ENCODE results near the gene BAIAP2L2.
A peak's percentile ranks its signal among the peaks of the same experiment; 100 is the strongest.
"Not testable (repeated sequence)": the region's sequence is repeated elsewhere in the genome, so short reads cannot be mapped to it uniquely, and the experiment has no call there.

Gene BAIAP2L2

DNA sequence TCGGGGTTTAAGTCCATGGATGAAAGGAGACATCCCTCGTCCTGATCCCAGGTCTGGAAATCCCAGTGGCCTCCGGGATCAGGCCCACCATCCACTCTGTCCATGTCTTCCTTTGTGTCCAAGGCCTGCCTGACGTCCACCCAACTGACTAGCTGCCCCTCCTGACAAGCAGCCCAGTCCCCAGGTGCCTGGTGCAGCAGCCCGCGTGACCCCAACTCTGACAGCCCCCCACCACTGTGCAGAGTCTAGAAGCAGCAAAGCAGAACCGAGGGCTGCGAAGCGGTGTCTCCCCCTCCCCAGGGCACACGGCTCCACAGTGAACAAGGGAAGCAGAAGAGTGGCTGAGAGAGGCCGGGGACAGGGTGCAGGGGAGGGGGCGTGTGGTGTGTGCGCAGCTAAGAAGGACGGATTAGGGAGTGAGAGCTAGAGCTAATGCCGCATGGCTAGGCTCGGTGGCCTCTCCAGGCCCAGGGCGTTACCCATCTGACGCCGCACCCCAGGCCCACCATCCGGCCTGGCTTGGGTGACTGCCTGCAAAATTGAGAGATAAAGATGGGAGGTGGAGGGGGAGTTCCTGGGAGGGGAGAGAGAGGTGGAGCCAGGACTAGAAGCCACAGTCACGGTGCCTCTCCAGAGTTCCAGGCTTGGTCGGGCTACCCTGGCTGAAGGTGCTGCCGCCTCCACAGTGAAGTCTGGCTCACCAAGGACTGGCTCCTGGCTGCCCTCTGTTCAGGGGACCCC, 16.6 kb upstream of the BAIAP2L2 start:
- DNase-seq (ENCODE audit: low read depth), result no peak

DNA sequence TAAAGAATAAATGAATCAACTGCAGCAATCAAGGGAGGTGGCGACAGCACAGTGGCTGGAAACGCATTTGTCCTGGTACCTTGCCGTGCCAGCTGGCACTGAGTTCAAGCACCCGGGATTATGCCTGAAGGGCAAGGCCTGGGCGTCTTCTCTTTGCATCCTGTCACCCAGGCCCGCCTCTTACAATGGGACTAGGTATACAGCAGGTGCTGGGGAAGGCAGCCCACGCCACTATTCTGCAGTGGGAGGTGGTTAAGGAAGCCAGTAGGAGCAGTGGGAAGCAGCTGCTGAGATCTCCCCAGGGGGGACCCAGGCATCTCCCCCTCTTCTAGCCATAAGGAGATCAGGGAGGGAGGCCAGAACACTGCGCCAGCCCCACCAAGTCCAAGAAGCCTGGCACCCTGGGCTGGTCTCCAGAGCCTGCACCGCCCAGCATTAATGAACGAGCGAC, 15.3 kb upstream of the BAIAP2L2 start:
- DNase-seq (ENCODE audit: low read depth), result no peak

DNA sequence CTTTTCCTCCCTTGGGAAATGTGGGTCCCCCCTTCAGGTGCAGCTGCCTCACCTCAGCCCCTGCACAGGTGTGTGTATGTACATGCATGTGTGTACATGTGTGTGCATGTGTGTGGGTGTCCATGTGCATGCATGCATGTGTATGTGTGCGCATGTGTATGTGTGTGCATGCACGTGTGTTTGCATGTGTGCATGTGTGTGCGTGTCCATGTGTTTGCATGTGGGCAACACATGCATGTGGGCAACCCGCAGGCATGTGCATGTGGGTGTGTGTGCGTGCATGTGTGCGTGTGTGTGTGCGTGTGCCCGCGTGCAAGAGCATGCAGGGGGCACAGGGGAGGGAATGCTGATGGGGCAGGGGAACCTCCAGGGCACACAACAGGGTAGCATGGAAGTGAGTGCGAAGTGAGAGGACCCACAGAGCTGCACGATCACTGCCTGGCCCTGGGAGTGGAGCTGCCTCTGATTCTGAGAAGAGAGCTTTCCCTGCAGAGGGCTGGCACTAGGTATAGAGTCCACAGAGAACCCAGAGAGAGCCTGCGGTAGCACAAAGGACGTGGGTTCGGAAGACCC, 14.6 kb upstream of the BAIAP2L2 start:
- no peak for DNase-seq (ENCODE audit: low read depth)

DNA sequence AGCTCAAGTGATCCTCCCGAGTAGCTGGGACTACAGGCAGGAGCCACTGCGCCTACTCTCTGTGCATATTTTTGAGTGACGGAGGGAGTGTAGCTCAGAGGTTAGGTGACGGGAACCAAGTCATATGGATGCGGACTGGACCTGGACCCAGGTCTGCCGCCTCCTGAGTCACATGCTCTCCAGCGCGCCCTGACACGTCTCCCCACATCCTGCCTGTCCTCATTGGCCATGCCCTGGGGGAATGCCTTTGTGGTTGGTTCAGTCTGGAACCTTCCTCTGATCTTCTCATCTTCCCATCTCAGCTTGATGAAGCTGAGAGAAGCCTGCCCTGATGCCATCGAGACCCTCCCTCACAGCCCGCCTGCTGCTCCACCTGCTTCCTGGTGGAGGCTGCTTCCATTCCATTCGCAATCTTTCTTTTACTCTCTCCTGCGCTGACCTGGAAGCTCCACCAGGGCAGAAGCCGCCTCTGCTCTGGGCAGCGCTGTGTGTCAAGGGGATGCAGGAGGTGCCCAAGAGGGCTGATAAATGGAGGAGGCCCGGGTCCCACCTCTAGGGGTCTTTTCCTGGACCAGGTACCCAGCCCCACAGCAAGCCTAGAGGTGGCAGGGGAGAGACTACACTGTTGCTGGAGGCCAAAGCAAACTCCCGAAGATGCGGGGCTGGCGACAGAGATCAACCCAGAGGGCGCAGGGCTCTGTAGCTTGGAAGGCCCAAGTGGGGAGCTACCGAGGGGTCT, 13.9 kb upstream of the BAIAP2L2 start:
- DNase-seq (ENCODE audit: low read depth), result no peak

DNA sequence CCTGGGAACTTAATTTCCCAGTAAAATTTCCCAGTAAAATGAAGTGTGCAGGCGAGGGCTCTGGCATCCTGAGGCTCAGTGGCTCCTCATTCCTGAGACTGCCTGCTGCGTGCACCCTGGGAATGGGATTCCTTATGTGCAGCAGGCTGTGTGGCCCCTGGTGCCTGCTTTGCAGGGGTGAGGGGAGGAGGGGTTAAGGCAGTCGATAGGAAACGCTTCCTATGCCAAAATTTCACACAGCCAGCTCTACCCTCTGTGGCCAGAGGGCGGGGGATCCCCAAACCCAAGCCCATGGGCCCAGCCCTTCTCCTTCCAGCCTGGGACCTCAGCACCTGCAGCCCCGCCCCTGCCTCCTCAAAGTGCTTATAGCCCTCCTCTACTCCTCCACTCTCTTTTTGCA, 12.1 kb upstream of the BAIAP2L2 start:
- no peak for DNase-seq (ENCODE audit: low read depth)

DNA sequence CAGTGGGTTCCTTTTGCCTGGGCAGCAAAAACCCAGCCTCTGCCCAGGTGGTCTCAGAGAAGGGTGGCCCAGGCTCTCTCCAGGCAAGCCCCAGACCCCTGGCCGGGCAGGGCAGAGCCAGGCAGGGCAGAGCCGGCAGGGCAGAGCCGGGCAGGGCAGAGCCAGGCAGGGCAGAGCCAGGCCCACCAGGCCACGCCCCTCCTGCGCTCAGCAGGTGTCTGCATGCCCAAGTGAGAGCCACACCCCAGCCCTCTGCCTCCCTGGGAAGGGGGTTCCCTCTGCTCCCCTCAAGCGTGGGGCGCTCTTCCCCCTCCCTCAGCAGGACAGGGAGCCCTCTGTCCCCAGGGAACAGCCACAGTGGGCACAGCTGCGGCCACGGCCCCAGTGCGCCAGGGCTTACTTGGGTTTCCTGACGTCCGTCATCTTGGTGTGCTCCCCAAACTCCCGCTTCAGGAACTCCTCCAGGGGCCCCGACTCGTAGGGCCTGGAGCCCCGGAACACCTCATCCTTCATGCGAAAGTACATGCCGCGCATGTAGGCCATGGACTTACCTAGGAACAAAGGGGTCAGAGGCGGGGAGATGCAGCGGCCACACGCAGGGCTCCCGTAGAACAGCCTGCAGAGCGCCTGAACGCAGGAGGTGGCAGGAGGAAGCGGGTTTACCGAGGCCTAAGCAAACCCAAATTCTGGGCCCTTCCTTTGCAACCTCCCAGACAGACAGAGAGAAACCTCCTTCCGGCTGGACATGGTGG, 10.1 kb upstream of the BAIAP2L2 start:
- DNase-seq (ENCODE audit: low read depth), result no peak

DNA sequence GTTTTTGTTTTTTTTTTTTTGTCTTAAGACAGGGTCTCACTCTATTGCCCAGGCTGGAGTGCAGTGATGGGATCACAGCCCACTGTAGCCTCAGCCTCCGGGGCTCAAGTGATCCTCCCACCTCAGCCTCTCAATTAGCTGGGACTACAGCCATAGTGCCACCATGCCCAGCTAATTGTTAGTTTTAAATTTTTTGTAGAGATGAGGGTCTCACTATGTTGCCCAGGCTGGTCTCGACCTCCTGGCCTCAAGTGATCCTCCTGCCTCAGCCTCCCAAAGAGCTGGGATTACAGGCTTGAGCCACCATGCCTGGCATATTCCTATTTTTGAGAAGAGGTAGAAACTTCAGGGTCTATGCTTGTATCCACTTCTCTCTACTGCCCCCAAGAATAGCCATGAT, 8.3 kb upstream of the BAIAP2L2 start:
- DNase-seq (ENCODE audit: low read depth), result not testable (repeated sequence)

DNA sequence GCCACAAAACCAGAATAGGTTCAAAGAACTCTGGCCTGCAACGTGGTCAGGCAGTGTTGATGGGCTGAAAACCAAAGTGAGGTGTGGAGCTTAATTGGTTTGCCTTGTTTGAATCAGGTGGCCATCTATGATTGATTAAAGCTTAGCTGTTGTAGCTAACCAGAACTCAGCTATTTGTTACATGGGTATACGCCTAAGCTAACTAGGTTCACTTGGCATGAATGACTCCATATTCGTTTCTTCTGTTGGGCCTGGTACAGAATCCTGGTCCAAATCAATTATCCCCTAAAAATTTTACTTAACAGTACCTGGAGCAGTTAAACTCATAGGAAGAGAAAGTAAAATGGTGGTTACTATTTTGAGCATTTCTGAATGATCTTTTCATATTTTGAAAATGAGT, 7.7 kb upstream of the BAIAP2L2 start:
- no peak for DNase-seq (ENCODE audit: low read depth)

DNA sequence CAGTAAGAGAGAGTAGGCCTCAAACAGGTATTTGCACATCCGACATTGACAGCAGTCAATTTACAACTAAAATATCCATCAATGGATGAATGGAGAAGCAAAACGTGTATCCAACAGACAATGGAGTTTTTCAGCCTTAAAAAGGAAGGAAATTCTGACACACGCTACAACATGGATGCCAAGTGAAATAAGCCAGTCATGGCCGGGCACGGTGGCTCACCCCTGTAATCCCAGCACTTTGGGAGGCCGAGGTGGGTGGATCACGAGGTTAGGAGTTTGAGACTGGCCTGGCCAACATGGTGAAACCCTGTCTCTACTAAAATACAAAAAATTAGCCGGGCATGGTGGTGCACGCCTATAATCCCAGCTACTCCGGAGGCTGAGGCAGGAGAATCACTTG, 7.1 kb upstream of the BAIAP2L2 start:
- not testable (repeated sequence) for DNase-seq (ENCODE audit: low read depth)

DNA sequence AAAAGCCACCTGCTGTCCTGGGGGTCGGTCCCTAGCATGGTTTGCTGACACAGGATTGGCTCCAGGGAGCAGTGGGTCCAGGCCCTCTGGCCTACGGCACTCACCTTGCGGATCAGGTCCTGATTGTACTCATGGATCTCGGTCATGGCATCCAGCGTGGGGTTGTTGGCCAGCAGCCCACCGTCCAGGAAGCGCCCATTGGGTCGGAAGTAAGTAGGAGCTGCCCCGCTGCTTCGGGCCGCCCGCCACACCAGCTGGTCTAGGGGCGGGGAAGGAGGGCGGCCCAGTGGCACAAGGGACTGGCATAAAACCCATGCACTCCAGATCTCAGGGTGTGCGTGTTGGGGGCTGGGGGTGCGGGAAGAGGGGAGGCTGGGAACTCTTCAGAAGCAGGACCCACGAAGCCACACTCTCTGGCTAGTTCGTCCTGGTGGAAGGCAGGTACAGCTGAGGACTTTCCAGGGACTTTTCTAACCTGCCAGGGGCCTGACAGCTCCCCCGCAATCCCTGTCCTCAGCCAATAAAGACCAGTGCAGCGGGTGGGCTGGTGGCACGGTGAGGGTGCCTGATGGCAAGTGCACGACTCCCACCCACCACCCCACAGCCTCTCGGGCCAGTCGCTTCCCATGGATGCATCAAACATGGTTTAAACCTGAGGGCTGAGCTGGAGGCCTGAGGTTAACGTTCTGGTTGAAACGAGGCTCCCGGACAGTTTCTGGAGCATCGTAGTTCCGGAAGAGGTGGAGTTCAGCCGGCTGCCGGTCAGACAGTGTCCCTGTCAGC, 5.1 kb upstream of the BAIAP2L2 start:
- DNase-seq (ENCODE audit: low read depth), result no peak

DNA sequence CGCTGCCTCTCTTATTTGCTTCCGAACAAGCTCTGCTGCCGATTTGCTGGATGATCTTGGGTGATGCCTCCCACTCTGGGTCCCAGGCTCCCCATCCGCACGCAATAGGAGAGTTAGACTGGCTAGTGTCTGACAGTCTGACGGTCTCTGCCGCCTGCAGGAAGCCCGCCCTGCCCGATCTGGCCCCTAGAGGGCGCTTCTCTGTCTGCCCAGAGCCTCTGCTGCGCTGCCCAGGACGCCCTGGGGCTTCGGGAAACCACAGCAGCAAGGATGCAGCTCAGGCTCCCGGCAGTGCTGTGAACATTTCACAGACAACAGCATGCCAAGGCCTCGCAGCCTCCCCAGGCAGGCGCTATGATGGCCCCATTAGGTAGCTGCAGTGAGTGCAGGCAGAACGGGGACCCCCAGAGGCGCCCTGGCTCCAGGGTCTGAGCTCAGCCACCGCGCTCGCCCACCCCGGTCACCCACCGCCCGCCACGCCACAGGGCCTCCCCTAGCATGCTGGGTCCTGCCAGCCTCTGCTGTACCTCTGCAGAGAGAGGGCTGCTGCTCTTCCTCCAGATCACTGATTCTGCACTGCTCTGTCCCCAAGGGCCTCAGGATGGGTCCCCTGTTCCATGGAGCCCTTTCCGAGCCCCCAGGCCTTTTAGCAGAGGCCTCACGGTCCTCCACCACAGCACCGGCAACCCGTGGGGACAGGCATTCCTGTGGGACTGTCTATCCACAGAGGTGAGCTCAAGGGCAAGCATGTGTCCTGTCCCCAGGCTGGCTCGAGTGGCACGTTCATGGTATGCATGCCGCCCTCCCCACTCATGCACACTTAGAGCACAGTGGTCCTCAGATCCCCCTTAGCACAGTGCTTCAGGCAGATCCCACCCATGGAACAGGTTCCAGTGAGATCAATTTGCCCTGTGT, 4.3 kb upstream of the BAIAP2L2 start:
- DNase-seq (ENCODE audit: low read depth), result peak; percentile 45

DNA sequence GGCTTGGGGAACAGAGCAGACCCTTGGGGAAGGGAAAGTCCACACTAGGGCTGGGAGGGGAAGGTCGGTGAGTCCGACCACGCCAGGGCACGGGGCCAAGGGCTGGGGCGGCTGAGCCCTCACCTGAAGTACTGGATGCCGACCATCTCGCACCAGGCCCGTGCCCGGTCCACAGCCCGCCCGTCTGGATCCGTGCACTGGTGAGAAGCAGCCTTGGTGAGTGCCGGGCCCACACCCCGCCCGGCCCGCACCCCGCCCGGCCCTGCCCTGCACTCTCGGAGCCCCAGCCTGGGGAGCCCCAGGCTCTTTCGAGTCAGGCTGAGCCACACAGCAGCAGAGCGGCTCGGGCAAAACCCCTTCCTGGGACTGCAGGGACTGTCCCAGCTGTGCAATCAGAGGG, 1.9 kb upstream of the BAIAP2L2 start:
- DNase-seq (ENCODE audit: low read depth), result no peak

DNA sequence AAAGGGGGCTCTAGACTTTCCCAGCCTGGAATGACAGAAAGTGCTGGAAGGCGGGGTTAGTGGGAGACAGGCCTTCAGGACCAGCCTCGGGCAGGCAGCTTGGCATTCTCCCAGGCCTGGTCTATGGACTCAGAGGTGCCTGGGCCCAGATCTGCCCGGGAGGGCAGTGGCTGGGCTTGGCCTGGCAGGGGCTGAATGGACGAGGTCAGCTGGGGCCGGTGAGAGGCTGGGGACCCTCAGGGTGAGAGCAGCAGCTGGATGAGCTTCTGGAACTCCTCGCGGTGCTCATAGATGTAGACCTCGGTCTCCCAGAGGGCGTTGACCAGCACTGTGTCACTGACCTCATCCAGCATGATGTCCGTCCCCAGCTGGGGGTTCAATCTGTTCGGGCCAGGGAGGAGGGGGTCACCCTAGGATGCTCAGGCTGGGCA, 1.5 kb upstream of the BAIAP2L2 start:
- no peak for DNase-seq (ENCODE audit: low read depth)

DNA sequence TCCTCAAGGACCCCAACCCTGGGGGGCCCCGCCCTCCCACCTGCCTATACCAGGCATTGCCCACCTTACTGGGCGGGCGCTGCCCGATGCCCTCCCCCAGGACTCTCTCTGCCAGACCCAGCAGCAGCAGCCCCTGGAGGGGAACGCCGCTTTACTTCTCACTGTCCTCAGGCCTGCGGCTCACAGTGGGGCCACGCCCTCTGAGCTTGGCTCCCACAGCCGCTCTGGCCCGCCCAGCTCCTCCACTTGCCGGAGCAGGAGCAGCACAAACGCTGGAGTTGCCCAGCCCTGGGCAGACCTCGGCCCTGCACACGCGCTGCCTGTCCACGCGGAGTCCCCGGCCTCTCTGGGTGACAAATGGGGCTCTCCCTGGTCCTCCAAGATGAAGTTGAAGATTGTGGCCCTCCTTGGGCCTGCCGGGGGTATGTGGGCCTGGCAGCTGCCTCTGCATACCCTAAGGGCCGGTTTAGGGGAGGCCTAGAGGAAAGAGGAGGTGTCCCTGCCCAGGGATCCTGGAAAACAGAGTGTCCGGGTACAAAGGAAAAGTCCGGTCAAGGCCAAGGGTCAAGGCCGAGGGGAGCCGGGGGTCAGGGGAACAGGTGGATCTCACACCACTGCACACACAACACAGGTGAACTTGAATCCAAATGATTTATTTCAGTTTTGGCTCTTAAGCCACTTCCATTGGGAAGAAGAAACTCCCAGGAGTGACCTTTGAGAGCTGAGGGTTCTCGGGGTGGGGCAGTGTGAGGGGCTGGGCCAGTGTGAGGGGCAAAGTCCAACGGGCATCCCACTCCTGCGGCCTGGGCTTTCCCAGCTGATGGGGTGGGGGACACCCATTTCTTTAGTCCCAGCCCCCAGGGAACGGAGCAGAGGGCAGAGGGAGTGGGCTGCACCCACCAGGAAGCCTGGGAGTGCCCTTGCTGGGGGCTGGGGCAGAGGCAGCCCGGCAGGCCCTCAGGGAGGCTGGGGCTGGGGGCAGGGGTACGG, 674 bp upstream of the BAIAP2L2 start:
- no peak for DNase-seq (ENCODE audit: low read depth)

DNA sequence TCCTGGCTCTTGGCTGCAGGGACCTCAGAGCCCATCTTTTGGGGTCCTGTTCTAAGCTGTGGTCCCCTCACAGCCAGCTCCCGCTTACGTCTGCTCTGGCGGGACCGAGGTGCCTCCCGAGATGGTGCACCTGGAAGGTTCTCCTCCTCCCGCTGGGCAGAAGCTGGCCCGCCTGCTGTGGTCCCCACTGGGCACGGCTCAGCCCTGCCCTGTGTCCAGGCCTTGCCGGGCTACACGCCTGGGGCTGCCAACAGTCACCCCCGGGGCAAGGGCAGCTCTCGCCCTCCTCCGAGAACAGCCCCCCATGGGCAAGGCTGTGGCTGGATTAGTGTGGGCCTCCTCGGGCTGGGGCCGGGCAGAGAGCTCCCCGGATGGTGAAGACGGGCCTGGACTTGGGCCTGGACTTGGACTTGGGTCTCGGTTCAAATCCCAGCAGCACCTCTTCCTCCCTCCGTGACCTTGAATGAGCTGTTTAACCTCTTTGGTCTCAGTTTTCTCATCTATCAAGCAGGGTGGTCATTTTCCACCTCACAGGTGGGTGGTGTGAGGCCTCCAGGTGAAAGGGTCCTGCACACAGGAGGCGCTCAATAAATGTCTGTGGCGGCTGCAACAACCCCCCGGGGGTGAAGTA, 998 bp downstream of the BAIAP2L2 start:
- no peak for DNase-seq (ENCODE audit: low read depth)

DNA sequence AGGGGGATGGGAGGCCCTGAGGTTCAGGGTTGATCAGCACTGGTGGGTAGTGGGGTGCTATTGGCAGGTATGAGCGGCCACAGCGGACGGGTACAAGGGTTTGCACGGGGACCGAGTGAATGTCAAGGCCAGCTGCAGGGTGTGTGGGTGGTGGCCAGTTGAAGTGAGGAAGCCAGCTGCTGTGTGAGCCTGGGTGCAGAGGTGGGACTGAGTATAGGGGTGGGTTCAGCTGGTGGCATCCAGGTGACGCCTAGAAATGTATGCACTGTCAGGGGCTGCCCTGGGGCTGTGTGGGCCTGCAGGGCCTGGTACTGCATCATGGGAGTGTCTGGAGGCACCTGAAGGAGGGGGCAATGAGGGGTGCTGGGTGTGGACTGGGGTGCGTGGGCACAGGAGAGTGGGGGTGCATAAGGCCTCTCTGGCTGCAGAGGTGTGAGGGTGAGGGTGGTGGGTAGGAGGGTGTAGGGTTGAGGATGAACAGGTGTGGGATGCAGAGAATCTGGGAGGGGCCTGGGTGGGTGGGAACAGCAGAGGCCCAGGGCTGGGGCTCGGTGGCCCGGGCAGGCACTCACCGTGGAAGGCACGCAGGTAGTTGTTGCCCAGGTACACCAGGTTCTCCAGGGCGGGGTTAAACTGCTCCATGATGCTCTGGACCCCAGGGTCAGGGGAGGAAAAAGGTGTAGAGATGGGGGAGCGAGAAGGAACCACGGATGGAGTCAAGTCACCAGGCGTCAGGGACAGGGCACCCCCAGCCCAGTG, 1.7 kb downstream of the BAIAP2L2 start:
- DNase-seq (ENCODE audit: low read depth), result no peak

DNA sequence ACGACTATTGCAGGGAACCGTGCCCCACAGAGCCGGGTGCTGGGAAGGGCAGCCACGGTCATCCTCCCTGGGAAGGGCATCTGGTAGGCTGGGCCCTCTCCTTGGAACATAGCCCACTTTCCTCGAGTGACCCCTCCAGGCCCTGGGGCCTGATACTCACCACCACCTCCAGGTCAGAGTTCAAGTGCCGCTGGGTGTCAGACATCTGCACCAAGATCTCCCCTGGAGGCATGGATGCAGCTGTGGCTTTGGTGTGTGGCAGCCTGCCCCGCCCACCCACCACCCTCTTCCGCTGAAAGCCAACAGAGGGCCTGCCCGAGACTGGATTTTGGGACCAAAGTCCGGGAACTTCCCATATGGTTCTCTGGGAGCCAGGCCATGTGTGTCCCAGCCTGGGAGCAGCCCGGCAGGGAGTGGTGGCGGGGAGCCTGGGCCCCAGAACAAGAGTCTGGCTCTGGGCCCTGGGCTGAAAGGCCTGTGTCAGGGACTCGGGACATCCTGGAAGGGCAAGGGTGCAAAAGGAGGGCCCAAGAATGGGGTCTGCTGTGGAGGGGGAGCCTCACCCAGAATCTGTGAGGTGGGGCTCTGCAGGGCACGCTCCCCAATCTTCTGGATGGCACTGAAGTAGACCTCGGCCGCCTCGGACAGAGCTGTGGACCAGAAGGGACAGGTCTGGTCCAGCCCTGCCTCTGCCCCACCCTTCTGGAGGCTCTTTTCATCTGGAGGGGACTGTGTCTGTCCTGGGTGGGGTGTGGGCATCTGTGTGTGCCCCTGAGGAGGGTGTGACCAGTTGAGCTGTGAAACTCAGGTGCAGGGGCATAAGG, 2.6 kb downstream of the BAIAP2L2 start:
- DNase-seq (ENCODE audit: low read depth), result no peak

All from stromal cell of bone marrow (primary cell).